ACHN (cell line): ENCODE data around the gene DCLRE1B.
A peak's percentile ranks its signal among the peaks of the same experiment; 100 is the strongest.

Experiments
- DNase-seq: peaks from one replicate; pipeline ENCODE4 v3.0.0-alpha.2; 2015
- in situ Hi-C: cut with HindIII; loops from 2 replicates; pipeline ENCODE4 v1.10.0; 2017; ENCODE audit warnings: low sequenced_read_pairs, low pct_ligation_motif_present, low pct_unique_long_range_greater_than_20kb

DCLRE1B gene

DNA sequence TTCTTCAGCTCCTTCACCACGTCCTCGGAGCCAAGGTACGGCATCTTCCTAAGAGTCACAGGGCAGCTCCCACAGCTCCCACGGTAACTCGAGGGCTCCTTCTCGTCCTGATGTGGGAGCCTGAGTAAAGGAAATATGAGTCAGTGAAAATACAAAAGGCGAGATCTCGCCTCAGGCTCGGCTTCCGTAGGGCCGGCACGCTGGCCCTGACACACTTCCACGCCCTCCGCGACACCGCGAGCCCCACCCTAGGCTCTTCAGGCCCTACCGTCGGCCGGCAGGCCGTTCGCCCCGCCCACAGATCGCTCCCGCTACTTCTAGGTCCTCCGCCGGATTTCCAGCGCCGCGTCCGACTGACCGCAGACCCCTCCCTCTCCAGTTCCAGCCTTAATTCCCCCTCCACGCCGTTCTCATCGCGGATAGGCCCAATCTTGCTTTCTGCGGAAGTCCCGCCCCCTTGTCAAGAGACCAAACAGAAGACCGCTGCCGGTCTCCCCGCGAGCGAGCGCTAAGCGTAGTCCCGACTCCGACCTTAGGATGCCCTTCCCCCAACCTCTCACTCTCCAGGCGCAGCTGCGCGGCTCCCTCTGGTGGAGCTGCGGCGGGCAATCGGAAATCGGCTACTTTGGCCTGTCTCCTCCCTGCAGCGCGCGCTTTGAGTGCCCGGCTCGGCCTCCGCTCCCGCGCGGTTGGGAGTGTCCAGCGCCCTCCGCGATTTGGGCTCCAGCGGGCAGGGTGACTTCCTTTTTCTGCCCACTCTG is at the start of gene DCLRE1B, which contains the start of gene AP4B1:
TSS of gene DCLRE1B (plus strand) at position 653 of the 761 bp plus-strand sequence. CDS start 261 bp downstream, outside the sequence.
TSS of gene AP4B1 (minus strand) at position 126 of the 761 bp plus-strand sequence. CDS start at position 44, 82 bp downstream.
- in situ Hi-C loops = no loop called here
- DNase-seq = peak; percentile 98

DNA sequence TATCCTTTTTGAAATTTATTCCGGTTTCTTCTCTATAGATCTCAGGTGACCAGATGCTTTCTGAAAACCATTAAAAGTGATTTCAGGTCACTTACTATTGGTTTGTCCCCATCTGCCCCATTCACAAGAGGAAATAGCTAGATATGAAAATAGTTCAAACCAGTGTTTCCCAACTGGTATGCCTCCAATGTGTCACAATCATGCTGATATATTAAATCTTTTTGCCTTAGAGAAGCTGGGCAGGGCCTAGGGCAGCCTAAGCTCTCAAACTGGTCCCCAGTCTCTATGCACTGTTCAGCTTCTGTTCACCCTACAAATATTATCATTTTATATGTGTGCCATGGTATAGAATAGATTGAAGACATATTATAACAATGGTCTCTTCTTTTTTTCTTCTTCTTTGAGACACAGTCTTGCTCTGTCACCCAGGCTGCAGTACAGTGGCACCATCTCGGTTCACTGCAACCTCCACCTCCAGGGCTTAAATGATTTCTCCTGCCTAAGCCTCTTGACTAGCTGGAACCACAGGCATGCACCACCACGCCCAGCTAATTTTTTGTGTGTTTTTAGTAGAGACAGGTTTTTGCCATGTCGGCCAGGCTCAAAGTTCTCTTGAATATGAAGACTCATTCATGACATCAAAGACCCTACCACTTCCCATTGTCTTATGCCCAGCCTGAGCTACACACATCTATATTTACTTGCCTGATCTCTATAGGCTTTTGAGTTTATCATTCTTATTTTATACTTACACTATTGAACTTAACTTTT is 49.3 kb upstream of the DCLRE1B start:
- in situ Hi-C loops = no loop called here
- DNase-seq = no peak

DNA sequence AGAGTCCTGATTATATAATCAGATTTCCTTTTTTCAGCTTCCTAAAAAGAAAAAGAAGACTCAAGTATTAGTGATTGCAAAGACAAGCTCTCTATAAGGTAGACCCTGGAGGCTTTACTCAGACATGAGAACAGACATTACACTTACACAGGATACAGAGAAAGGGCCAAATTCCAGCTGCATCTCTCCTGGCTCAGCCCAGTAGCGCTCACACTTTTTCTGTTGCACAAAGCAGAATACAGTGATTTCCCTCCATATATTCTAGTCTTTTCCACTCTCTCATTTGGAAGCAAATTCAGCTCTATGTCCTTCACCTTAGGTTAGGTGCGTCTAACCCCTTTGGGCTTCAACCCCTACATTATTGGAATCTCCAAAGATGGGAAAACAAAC is 48.7 kb upstream of the DCLRE1B start:
- DNase-seq = no peak
- in situ Hi-C loops = no loop called here

DNA sequence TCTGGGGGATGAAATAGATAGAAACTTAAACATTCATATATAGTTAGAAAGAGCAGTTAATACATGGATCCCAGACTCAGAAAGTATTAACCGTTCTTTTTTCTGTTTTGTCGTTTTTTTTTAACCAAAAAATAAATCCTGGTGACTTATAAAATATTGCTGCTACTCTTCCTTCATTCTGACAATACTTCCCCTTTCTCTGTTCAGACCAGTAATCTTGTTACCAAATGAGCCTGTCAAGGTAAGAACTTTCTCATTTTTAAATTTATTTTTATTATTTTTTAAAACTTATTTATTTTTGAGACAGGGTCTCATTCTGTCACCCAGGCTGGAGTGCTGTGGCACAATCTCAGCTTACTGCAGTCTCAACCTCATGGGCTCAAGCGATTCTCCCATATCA is 47.4 kb upstream of the DCLRE1B start:
- in situ Hi-C loops = no loop called here
- DNase-seq = no peak

DNA sequence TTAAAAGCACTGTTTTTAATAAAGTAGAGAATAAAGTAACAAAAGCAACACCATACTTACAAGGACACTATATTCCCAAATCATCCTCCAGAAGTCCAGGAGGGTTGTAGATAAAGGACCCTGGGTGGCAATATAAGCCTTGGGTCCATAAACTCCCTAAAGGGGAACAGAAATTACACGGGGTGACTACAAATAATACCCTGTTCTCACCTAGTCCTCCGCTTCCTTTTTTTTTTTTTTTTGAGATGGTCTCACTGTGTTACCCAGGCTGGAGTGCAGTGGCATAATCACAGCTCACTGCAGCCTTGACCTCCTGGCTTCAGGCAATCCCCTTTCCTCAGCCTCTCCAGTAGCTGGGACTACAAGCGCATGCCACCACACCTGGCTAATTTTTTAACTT is 46.7 kb upstream of the DCLRE1B start:
- DNase-seq = no peak
- in situ Hi-C loops = no loop called here

DNA sequence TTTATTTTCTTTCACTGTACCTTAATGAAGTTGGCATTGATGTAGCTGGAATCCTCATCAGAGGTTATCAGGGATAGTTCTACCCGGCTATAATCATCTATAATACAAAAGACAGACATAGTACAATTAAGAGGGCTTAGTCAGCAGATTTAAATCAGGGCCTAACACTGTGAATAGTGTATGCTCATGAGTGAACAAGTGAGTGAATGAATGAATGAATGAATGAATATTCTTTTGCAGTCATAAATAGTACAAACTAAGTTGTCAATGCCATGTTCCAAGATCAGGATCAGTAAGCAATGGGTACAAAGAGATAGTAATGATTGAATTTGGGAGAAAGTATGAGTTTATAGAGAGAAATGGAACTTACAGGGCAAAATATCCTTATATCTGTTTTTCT is 46.1 kb upstream of the DCLRE1B start:
- in situ Hi-C loops = no loop called here
- no peak for DNase-seq

DNA sequence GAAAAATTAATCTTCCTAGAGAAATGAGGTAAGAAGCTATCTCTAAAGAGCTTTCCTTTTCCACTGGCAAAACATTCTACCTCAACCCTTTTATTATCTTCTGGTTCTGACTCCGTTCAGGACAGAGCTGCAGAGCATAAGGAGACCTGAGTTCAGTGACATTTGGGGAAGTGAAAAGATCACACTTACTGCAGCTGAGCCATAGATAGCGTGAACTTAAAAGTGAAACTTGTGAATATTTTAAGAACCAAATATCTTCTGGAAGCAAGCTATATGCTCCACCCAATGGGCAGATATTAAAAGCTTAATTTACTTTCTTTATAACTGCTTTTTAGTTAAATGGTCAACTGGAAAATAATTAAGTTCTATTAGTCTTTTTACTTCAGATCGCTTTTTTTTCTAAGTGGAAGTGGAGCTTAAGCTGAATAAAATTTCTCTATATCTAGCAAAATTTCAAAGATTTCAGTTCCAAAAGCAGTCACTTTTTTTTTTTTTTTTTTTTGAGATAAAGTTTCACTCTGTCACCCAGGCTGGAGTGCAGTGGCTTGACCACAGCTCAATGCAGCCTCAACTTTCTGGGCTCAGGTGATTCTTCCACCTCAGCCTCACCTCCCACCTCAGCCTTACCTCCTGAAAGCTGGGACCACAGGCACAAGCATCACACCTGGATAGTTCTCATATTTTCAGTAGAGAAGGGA is 45.5 kb upstream of the DCLRE1B start:
- in situ Hi-C loops = no loop called here
- no peak for DNase-seq

DNA sequence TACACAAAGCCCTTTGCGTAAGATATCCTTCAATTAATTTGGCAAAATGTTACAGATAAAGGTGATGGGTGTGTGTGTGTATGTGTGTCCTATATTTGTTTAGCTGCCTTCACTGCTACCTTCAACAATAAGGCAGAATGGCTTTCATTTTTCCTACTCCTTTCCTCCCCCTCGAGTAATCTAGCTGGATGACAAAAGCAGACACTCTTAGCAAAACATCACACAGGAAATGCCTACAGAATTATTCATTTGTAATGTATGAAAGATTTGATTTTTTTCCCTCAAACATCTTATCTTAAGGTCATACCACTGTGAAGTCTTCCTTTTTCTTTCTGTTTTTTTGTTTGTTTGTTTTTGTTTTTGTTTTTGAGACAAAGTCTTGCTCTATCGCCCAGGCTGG is 44.2 kb upstream of the DCLRE1B start:
- DNase-seq = peak; percentile 36
- in situ Hi-C loops = no loop called here

DNA sequence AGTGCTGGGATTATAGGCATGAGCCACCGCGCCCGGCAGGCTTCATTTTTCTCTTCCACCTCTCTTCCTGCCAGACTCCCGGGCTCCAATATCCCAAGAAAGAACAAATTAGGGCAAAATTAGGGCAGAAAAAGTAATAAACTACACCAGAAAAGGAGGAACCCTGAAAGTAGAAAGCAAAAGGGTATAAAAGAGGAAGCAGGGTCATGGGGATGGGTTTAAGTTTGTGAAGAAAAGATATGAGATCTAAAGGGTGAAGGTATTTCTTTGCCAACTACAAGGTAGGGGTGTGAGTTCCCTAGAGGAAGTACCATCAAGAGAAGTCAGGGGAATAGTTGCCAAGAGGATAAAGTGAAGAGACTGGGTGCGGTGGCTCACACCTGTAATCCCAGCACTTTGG is 43.5 kb upstream of the DCLRE1B start:
- in situ Hi-C loops = no loop called here
- no peak for DNase-seq

DNA sequence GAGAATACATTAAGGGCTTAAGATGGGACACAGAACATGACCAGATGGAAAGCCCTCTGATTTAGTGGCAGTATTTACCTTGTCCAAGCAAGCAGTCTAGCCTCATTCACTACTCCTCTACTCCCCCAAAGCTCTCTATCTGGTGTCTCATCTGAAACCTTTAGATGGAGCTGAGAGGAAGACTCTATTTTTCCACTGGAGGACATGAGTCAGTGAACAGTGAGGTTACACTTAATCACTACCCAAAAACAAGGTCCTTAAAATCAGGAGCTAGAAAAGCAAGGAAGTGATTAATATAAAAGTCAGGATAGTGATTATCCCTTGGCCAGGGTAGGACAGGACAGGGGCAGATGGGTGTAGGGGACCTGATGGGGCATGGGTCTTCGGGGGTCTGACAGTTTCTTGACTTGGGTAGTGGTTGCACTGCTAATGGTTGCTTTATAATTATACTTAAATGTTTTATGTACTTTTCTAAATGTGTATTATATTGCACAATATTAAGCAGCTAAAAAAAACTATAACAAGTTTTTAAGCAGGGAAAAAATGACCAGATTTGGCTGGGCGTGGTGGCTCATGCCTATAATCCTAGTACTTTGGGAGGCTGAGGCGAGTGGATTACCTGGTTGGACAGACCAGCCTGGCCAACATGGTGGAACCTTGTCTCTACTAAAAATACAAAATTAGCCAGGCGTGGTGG is 36.6 kb upstream of the DCLRE1B start:
- in situ Hi-C loops = no loop called here

DNA sequence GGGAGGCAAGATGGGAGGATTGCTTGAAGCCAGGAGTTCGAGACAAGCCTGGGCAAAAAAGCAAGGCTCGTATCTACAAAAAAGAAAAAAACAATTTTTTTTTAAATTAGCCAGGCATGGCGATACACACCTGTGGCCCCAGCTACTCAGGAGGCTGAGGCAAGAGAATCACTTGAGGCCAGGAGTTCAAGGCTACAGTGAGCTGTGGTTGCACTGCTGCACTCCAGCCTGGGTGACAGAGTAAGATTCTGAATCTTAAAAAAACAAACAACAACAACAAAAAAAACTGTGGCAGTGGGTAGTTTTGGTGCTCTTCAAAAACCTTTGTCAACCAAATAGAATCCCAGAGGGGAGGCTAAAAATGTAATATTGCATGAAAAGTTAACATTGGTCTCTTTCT is 34.3 kb upstream of the DCLRE1B start:
- in situ Hi-C loops = no loop called here
- no peak for DNase-seq

More for the DNA sequence above, 36.6 kb upstream of the DCLRE1B start:
- DNase-seq = no peak

DNA sequence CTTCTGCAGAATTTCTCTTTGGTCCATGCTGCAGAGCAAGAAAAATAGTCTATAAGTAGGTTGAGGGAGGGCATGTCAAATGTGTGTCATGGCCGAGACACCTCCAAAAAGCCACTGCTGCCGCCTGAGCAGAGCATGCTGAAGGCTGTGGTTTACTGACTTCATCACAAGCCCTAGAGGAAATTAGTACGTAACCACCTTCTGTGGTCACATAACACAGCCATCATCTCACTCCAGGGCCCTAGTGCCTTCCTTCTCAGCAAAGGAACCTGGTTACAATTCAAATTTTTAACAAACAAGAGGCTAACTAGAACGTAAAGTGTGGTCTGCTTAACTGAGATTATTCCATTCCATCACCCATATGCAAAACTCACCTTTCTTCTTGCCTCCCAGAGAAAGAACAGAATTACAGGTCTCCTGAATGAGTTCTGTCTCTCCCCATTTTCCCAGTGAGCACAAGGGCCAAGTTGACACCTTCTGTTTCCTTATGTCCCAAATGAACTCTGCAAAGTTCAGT is 33.5 kb upstream of the DCLRE1B start, which contains the start of gene PTPN22:
TSS of gene PTPN22 (minus strand) at position 116 of the 517 bp plus-strand sequence.
- DNase-seq = peak; percentile 32
- in situ Hi-C loops = no loop called here

DNA sequence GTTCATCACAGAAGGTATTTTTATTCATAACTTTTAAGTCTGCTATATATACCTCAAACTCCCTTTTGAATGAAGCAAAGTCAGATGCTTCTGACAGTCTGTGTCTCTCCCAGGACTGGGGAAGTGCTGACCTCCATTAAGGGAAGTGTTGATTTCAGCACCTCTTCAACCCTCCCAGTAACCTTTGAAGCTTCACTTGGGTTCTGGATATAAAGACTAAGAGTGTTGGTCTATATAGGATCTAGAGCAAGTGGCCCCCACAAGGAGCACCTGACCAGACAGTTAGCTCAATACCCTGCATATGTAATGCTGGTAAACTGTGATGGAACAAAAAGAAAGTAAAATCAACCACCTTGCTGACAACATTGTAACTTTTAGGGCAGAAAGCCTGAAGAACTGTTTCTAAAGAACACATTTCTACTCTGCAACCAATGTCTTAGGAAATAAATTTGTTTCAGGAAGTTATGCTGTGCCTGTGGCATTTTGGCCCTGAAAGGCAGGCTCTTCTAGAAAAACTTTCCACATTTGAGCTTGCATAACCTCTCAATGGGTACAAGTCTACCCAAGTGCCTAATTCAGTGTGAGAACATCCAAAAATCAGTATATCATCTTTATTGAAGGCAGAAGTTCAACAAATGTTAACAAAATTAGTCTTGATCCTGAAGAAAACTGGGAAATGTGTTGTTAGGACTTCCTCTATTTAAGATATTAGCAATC is 32.7 kb upstream of the DCLRE1B start:
- in situ Hi-C loops = no loop called here
- no peak for DNase-seq

DNA sequence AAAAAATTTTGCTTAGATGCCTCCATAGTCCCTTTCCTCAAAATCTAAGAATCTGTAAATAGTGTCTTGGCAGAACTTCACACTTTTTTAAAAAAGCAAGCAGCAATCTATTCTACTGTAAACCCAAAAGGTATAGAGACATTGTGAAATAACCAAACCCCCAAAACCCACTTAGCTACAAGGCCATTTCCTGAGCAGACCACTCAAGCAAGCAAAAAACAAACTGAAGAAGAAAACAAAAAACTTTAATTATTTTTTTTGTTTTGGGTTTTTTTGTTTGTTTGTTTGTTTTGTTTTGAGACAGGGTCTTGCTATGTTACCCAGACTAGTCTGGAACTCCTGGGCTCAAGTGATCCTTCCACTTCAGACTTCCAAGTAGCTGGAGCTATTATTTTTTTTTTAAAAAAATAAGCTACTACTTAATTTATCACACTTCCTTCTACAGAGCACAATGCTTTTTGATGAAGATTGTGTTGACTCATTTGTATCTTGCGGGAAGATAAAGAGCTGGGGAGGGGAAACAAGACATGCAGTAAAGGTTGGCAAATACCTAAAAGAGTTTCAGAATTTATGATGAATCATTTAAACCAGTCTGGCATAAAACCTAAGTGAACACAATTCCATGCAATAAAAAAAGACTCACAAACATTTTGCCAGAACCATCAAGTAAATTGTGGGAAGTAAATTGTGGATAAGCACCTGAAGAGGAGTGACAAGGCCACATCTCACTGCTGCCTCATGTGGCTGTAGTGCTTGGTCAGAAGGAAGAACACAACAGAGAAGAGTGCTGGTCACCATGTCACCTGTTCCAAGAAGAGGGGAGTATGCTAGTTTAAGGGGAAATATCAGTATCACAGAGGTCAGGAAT is 30.9 kb upstream of the DCLRE1B start:
- in situ Hi-C loops = no loop called here
- DNase-seq = peak; percentile 14

DNA sequence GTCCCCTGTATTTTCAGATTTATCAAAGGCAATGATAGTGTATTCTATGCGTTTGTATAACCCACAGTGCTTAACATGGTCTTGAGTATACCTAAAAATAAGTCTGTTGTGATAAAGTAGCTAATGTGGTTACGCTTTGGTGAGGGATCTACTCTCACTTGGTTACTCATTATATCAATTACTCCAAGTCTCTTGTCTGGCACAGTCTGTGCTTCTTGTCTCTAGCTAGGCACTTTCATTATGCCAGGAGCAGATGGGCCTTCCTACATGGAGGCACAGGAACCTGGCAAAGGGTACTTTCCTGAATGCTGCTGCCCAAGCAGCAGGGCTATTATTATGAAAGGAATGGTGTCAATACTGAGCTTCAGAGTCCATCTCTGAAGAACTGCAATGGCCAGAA is 29.4 kb upstream of the DCLRE1B start:
- DNase-seq = peak; percentile 57
- in situ Hi-C loops = no loop called here

DNA sequence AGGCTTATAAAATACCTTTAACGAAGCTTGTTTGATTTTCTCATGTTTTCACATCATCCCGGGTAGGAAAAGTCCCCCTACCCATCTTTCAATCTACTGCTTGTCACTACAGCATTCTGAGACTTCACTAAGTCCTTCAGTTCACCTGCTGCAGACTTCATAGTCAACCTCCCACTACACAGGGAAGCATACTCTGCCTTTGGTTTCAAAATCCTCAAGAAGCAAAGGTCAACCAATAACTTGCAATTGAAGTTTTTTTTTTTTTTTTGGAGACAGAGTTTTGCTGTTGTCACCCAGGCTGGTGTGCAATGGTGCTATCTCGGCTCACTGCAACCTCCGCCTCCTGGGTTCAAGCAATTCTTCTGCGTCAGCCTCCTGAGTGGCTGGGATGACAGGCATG is 28.9 kb upstream of the DCLRE1B start:
- in situ Hi-C loops = no loop called here
- DNase-seq = no peak

DNA sequence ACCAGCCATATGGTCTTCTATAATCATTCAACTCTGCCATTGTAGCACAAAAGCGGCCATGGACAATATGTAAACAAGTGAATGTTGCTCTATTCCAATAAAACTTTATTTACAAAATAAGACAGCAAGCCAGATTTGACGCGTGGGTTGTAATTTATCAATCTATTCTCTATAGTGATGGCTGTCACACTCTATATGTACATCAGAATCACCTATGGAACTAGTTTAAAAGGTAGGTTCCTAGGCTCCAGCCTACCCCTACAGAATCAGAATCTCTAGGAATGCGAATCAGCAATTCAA is 25.4 kb upstream of the DCLRE1B start:
- in situ Hi-C loops = no loop called here
- DNase-seq = no peak
